Measurements from ENCODE around the gene LRRC27.
"Not testable (repeated sequence)": the region's sequence is repeated elsewhere in the genome, so short reads cannot be mapped to it uniquely, and the experiment has no call there.

DNA sequence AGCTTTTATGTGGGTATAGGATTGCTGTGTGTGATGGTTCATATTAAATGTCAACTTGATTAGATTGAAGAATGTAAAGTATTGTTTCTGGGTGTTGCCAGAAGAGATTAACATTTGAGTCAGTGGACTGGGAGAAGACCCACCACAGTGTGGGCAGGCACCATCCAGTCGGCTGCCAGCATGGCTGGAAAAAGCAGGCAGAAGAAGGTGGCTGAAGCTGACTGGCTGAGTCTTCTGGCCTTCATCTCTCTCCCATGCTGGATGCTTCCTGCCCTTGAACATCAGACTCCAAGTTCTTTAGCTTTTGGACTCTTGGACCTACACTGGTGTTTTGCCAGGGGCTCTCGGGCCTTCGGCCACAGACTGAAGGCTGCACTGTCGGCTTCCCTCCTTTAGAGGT lies 49.0 kb downstream of the LRRC27 start:
- not testable (repeated sequence) for TF ChIP-seq EZH2 (IDR thresholded peaks at IDR 0.05; ENCODE audit: insufficient read depth, poor library complexity, severe bottlenecking); EZH2phosphoT487 (IDR thresholded peaks at IDR 0.05; ENCODE audit: insufficient read depth, low read depth)
